Suppressor macrophage treated with lipopolysaccharide for 1 hour (primary cell): ENCODE results near the gene NR3C1.
A peak's percentile ranks its signal among the peaks of the same experiment; 100 is the strongest.

Source experiments
- DNase-seq, 3 donors: peaks; one replicate each; pipeline ENCODE4 v3.0.0-alpha.2; 2020 to 2022

Gene NR3C1

DNA sequence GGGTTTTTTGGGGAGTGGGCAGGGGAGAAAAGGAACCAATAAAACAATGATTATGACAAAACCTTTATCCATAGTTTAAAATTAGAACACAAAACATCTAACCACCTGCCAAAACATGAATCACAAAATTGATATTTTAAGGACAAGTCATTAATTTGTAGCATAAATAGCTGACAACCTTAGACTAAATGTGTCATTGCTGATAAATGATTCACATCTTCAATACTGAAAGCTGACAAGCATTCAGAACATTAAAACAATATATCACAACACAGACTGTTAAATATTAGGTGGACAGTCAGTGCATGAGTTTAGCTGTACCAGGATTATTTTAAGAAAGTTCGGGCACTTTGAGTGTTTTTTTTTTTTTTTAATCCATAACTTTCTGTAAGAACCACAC, 71.5 kb downstream of the NR3C1 start:
- no peak for DNase-seq

DNA sequence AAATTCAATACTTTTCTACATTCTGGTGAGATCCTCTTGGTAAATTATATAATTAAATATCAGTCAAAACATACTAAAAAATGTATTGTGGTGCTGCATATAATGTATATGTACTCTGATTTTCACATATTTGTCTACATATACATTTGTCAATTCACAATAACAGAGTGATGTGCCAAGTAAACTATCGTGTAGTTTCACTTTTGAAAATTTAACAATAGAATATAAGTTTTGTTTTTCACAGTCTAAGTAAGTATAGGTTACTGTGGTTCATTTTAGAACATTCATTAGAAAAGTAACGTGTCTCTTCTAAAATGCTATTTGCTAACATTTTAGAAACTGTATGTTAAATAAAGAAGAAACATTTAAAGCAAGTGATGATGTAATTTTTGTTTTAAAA, 73.6 kb downstream of the NR3C1 start:
- no peak for DNase-seq

DNA sequence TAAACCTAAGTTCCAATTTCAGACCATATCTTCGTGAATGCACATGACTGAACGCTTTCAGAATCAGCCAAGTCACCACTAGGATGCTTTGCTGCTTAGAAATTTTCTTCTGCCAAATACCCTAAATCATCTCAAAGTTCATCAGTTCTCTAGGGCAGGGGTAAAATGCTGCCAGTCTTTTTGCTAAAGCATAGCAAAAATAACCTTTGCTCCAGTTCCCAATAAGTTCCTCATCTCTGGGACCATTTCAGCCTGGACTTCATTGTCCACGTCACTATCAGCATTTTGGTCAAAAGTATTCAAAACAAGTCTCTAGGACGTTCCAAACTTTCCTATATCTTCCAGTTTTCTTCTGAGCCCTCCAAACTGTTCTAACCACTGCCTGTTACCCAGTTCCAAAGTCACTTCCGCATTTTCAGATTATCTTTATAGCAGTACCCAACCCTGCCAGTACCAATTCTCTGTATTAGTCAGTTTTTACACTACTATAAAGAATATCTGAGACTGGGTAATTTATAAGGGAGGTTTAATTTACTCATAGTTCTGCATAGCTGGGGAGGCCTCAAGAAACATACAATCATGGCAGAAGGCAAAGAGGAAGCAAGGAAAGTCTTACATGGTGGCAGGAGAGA, 74.8 kb downstream of the NR3C1 start:
- no peak for DNase-seq

DNA sequence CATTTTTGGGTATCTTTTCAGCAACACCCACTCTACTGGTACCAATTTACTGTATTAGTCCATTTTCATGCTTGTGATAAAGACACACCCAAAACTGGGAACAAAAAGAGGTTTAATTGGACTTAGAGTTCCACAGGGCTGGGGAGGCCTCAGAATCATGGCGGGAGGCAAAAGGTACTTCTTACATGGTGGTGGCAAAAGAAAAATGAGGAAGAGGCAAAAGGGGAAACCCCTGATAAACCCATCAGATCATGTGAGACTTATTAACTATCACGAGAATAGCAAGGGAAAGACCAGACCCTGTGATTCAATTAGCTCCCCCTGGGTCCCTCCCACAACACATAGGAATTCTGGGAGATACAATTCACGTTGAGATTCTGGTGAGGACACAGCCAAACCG, 78.4 kb downstream of the NR3C1 start:
- DNase-seq = peak; percentile 33 to 57 (median 52)

DNA sequence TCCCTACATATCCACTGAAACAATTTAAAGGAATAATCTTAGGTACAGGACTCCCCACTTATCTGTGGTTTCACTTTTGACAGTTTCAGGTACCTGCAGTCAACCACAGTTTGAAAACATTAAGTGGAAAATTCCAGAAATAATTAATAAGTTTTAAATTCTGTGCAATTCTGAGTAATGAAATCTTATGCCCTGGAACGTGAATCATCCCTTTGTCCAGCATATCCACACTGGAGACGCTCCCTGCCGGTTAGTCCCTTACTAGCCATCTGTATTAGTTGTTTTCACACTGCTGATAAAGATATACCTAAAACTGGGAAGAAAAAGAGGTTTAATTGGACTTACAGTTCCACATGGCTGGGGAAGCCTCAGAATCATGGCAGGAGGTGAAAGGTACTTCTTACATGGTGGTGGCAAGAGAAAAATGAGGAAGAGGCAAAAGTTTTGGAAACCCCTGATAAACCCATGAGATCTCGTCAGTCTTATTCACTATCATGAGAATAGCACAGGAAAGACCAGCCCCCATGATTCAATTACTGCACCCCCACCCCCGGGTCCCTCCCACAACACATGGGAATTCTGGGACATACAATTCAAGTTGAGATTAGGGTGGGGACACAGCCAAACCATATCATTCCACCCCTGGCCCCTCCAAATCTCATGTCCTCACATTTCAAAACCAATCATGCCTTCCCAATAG, 80.4 kb downstream of the NR3C1 start:
- DNase-seq = peak; percentile 75 to 79 (median 76)

DNA sequence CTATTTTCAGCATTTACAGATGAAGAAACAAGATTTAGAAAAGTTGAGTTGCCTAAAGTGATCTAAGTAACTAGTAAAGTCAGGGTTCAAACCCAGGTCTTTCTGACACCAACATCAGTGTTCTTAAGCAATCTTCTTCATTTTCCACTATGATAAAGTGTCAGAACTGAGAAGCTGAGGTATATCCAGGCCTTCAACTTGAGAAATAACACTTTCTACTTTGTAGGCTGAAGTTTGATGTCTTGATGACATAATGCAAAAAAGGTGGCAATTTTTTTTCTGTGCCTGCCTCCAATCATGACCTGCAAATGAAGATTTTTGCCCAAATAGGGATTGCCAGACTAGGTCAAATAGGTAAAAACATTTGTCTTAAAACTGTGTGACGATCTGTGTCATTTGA, 81.3 kb downstream of the NR3C1 start:
- DNase-seq = no peak

DNA sequence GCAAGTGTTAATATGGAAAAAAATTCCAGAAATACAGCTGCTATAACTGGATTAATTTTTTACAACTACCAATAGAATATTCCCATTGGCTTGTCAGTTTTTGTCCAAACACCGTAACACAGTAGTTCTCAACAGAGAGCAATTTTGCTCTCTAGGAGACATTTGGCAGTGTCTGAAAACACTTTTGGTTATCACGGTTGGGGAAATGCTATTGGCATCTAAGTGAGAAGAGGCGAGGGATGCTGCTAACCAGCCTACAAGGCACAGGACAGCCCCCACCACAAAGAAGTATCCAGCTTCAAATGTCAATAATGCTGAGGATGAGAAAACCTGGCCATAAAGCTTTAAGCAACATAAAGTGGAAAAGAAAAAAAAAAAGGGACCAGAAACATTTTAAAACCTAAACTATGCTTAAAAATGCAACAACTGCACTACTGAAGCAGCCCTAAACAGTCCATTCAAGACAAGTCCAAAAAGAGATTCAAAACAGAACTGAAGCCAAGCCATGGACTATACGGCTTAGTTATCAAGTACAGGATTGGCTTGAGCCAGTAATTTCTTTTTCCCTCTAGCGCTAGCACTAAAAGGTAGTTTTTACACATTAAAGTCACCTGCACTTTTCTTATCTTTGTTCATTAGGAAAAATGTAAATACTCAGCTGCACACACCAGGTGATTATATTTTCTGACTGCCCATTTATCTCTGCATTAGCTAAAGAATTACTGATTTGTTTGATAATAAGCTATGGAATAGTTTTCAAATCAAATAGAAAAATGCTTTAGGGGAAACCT, 83.9 kb downstream of the NR3C1 start:
- no peak for DNase-seq

DNA sequence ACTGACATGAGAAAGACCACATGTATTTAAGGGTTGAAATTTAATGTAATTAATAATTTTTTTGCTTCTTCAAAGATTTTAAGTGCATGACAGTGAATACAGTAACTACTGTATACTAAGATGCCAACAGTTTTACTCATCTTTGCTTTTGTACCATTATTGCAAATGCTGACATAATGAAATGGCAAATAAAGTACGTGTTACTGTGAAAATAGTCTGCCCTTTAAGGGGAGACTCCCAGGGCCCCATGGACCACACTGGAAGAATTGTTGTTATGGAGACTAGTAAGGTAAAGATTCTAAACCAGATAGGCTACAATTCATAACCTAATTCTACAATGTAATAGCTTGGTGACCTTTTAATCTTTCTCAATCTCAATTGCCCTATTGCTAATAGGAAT, 84.7 kb downstream of the NR3C1 start:
- no peak for DNase-seq

DNA sequence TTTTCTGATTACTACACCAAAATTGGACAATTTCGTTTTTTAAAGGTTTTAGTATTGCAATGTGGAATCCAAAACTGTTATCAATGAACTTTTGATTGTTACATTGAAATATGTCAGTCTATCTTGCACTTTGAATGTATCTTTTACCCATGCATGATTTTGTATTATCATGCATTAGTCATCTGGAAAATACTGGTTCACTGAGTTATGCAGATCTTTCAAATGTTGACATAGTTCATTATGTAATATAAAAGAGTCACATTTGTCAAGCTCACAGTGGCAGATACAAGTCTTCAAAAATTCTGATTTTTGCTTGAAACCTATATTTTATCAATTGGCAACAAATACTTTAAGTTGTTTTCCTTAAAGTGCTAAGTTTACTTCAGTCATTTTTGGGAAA, 85.2 kb downstream of the NR3C1 start:
- peak in 2 of 3 donors; percentile 71 to 75 for DNase-seq

DNA sequence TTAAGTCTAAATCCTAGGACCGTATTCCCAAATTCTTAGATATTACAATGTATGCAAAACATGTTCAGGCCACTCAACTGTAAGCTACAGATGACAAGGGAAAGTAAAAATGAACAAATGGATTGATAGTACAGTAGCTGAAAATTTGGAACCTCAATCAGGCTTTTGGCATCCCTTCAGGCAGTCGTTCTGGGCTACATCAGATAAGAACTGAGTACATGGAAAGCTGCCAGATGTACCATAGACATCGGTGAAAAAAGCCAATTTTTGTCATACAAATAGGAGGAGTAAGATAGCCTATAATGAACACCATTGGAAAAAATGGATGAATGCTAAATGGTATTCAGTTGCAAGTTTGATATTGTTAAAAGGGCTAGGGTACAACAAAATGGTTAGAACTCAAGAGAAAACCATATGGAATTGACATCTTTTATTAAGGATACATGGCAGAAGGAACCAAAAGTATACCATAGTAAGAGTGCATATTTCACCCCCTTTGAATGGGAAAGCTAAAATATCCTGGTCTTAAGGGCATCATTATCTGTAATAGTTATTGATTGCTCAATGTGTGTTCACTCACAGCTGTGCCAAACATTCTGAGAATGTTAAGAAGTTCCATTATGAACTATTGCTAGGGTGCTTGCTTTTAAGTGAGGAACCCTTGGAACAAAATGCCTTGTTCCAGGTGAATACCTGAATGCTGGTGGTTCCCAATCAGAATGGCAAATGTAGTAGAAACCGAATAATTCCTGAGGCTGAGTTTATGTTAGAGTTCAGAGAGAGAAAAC, 86.4 kb downstream of the NR3C1 start:
- DNase-seq = no peak

DNA sequence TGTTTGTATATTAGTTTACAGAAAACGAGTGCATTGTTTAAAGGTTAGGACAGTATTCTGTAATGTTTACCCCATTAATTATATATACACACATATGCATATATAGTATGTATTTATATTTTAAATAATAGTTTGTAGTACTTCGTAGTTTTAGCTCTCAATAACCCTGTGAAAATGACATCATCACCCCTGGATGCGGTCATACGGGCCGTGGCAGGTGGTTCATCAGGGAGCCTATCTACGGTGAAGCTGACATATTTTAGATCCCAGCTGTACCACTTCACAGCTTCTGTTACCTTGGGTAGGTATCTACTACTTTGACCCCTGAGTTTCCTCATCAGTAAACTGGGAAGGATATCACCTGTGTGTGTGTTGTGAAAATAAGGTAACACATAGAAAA, 87.1 kb downstream of the NR3C1 start:
- no peak for DNase-seq

DNA sequence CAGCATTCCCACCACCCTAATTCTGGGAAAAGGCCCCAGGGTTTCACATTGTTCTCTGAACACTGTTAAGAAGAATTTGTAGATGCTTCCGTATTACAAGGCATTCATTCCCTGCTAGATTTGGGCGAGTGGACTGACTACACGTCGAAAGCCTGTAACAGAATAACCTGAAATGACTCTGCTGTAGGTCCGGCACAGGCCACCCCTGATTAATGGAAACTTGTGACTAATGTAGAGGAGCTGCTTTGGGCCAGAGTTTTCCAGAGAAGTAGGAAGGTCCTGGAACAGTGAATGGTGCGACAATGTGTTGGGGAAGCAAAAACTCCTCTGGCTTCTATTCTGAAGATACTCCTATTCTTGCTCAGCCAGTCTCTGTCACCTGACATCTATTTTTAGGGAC, 87.6 kb downstream of the NR3C1 start:
- DNase-seq = no peak

DNA sequence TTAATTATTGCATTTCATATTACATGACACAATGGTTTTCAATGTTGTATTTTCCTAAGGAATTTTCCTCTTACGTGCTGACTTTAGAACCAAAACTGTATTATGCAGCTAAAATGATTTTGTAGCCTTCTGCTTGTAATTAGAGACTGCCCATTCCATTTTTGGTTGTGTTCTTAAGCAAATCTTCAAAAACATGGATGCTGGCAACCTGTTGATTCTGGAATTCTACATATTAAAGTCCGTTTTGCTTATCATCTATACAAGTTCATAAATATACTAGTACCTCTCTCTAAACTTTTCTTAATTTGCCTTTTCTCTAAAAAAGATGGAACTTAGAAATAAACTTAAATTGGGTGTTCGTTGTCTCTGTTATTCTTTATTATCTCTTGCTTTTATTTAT, 88.3 kb downstream of the NR3C1 start:
- DNase-seq = no peak

DNA sequence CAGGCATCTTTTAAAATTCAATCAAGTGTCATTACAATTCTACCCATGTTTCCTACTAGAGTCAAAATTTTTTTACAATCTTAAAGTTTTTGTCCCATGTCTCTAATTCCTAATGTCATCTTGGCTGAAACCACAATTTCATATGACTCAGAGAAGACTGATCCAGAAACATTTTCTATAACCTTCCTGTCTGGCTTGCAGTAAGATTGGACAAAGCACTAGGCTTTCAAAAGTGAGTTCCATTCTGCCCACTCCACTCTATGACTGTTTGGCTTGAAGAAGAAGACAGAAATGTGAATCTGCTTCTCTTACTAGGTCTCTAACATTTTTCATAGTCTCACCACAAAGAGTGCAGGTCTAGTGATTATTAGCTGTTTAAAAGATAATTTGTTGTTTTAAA, 88.8 kb downstream of the NR3C1 start:
- peak; percentile 64 to 88 (median 86) for DNase-seq

DNA sequence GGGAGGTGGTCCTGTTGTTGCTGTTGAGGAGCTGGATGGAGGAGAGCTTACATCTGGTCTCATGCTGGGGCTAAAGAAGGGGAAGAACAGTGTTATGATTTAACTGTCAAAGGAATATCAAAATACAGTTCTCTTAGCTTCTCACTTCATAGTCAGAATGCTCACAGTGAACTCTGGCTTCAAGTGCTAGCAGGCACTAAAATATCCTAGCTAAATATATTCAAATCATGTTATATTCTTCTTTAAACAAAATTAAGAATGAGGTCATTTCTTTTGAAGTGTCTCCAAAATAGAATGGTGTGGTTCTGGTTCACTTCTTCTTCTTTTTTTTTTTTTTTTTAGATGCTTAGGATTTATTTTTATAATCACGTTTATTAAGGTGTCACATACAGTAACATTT, 89.4 kb downstream of the NR3C1 start:
- DNase-seq = no peak

DNA sequence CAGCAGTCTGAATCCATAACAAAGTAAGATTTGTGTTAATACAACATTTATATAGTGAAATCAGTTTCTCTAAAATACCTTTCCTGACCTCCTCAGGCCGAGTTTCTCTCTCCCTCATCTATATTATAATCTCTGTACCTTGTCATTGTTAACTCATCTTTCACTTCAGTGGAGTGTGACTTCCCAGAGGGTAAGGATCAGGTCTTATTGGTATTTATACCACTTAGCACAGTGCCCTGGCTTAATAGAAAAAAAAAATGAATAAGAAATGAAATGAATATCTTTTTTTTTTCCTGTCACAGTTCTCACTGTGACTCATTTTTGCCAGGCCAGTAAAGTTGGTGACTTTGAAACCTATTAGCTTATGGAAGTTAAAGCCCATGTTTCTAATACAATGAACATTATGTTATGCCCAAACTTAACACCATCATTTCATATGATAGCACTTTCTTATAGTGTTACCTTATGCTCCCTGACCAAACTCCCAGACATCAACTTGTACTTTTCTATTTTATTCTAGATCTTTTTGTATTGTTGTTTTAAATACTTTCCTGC, 90.1 kb downstream of the NR3C1 start:
- DNase-seq = peak in 1 of 3 donors; percentile 43

DNA sequence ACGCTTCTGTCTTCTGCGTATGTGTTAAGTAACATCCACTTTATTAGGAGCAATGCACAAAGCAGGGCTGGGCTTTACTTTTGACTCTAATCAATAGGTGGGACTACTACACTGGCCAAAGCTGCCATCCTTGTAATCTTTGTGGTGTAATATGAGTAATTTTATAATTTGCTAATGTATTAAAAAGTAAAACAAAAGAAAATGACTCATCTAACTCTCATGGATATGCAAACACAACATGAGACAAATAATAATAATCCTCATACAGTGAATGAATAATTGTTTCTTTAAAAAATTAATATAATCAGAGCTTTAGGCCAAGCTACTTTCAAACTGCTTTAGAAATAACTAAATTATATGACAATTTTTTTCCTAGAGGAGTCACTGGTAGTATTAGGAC, 90.7 kb downstream of the NR3C1 start:
- DNase-seq = peak in 2 of 3 donors; percentile 41 to 44

DNA sequence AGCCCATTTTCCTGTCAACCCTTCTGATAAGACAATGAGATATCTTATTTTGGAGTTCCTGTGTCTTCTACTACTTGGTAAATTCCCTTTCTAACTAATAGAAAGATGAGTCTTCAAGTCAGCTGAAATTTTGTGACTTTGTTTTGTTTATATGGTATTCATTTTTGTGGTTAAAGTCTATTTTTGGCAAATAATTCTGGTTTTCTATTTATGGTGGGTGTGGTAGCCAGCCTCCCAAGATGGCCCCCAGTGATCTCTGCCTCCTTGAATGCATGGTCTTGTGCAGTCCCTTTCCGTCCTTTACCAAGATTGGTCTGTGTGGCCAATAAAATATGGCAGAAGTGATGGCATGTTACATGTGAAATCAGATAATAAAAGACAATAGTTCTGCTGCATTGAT, 91.5 kb downstream of the NR3C1 start:
- DNase-seq = no peak

DNA sequence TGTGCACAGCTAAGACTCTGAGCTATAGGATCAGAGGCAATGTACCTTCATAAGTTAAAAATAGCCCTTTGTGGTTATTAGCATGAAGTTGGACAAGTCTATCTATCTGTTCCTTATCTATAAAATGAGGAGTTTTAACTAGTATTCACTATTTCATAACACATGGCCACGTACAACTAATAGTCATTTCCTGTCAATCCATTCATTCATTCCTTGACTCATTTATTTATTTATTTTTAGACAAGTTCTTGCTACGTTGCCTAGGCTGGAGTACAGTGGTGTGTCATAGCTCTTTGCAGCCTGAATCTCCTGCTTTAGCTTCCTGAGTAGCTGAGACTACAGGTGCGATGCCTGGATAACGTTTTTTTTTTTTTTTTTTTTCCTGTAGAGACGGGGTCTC, 92.1 kb downstream of the NR3C1 start:
- DNase-seq = peak in 2 of 3 donors; percentile 53 to 74

DNA sequence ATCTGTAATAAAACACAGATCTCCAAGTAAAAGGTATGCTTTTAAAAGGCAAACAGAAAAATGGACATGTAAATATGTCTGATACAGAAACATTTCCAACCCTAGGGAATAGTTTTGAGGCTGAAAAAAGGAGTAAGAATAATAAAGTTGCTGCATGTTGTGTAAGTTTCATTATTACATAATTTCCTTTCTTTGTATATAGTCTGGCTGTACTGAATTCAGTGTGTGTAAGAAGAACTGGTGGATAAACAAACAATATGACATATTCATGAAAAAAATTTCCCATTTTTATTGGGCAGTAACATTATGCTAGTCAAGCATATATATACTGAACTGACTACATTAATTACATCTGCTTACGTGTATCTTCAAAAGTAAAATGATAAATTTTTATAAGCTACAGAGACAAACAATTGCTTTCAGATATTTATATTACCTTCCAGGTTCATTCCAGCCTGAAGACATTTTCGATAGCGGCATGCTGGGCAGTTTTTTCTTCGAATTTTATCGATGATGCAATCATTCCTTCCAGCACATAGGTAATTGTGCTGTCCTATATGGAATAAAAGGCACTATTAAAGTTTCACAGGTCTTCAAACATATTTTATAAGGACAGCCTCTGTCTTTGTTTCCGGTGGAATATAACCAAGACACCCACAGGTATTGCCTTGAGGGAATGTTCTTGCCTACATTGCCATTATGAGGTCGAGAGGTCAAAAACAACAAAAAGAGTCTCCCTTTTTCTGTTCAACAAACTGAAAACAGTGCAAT, 93.6 kb downstream of the NR3C1 start:
- peak in 2 of 3 donors; percentile 50 to 65 for DNase-seq

DNA sequence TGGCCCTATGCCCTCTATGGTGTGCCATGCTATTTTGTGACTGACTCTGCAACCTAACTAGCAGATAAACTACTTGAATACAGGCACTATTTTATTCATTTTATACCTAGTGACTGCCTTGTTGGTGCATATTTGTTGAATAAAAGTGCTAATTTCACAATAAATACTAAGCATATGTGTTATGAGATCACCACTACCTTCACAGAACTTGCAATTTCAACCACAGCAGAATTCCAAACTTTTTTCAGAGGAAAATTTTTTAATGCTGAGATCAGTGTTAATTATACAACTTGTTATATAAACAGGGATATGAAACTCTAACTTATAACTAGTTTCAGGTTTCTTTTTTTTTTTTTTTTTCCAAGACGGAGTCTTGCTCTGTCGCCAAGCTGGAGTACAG, 94.8 kb downstream of the NR3C1 start:
- no peak for DNase-seq

DNA sequence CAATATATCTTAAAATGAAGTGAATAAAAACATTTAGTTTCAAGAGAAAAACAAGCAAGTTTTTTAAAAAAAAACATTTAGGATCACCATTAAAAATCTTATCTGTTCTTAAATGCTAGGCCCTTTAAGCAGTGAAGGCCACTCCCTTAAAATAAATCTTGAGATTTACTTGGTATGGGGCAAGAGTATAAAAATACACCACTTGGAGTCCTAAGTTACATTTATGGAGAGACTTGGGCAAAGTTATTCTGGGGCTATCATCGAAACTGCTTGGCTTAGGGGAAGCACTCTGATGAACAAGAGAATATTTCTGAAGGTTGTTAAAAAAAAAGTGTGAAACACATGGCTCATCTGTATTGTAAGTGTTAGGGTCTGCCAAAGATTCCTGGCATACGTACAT, 97.4 kb downstream of the NR3C1 start:
- DNase-seq = no peak
